Measurements from ENCODE around the gene TCF20. TPM values are rescaled to one million over a fixed set of nuclear protein-coding genes. Genes with fewer than 3 reads are reported as not detected.

TCF20 gene
- total RNA-seq, 1 donor from 2014 or later = 53.7 TPM

DNA sequence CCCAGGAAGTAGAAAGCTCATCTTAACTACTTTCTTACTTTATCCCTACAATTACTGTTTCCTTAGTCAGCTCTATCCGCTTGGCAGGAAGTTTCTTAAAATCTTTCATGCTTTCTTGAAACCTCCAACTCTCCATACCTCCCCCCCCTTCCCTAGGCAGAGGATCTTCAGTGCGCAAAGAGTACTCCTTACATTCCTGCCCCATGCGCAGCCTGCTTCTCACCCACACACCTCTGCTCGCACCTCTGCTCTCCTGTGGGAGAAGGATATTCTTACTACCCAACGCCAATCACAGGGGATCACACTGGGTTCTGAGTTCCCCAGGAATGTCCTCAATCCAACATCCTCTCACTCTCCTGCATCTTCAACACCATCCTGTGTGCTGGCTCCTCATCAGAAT lies 12.3 kb downstream of the TCF20 start:
- peaks cover 100% of the 10 kb centered on the region for H3K79me2 ChIP-seq (ENCODE audit: low read depth)
- H3F3A ChIP-seq (ENCODE audit: low read depth) = peaks cover 7% of the 10 kb centered on the region
- peaks cover 97% of the 10 kb centered on the region for H4K20me1 ChIP-seq (ENCODE audit: low read depth)
- H2AFZ ChIP-seq (replicated peaks) = no peak overlapping the region
- H3K4me2 ChIP-seq = no peak overlapping the region
- H3K36me3 Mint-ChIP-seq = peaks cover 11% of the 10 kb centered on the region
- H3K36me3 ChIP-seq = no peaks in the 10 kb centered on the region
- no peaks in the 10 kb centered on the region for H3K9me3 ChIP-seq (ENCODE audit: low read depth)
- H3K4me3 Mint-ChIP-seq = no peak overlapping the region
- no peak overlapping the region for H3K27ac ChIP-seq
- peaks cover 4% of the 10 kb centered on the region for H3K27me3 Mint-ChIP-seq (ENCODE audit: insufficient read depth, low read depth)
- H3K9ac ChIP-seq = no peak overlapping the region
- H3K27me3 ChIP-seq = no peaks in the 10 kb centered on the region
- H3K4me1 ChIP-seq = peaks cover 26% of the 10 kb centered on the region
- H3K4me3 ChIP-seq = no peak overlapping the region
- no peaks in the 10 kb centered on the region for H3K9me3 Mint-ChIP-seq
- peaks cover 19% of the 10 kb centered on the region for H3K4me1 Mint-ChIP-seq
- no peak for DNase-seq (ENCODE audit: low spot score)
- no peak overlapping the region for H3K27ac Mint-ChIP-seq
- TF ChIP-seq EZH2 (IDR thresholded peaks at IDR 0.05) (no peak), EZH2phosphoT487 (IDR thresholded peaks at IDR 0.05) (no peak)
- TF ChIP-seq, protein P1, sequence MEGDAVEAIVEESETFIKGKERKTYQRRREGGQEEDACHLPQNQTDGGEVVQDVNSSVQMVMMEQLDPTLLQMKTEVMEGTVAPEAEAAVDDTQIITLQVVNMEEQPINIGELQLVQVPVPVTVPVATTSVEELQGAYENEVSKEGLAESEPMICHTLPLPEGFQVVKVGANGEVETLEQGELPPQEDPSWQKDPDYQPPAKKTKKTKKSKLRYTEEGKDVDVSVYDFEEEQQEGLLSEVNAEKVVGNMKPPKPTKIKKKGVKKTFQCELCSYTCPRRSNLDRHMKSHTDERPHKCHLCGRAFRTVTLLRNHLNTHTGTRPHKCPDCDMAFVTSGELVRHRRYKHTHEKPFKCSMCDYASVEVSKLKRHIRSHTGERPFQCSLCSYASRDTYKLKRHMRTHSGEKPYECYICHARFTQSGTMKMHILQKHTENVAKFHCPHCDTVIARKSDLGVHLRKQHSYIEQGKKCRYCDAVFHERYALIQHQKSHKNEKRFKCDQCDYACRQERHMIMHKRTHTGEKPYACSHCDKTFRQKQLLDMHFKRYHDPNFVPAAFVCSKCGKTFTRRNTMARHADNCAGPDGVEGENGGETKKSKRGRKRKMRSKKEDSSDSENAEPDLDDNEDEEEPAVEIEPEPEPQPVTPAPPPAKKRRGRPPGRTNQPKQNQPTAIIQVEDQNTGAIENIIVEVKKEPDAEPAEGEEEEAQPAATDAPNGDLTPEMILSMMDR (IDR thresholded peaks at IDR 0.05) = no peak

DNA sequence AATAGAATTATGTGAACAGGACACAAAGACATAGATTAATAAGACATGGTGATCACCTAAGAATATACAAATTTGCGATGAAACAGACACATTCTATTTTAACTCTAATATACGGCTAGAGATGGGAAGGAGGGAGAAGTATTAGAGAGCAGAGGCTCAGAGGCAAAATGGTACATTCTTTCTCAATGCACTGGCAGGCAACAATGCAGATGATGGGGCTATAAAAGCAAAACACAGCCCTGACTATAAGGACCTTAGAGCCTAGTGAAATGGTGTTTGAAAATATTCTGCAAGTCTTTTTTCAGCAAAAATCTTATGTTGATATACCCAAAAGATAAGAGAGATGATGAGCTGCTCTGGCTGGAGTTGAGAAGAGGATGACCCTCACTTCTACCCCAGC lies 13.1 kb downstream of the TCF20 start:
- Mint-ChIP-seq H3K36me3 (peaks cover 11% of the 10 kb centered on the region), H3K4me3 (no peak overlapping the region), H3K9me3 (no peaks in the 10 kb centered on the region), H3K4me1 (peaks cover 18% of the 10 kb centered on the region), H3K27ac (no peak overlapping the region), H3K27me3 (ENCODE audit: insufficient read depth, low read depth) (peaks cover 2% of the 10 kb centered on the region)
- Histone ChIP-seq H3K36me3 (no peaks in the 10 kb centered on the region), H3K4me3 (no peak overlapping the region), H3F3A (ENCODE audit: low read depth) (peaks cover 7% of the 10 kb centered on the region), H3K27me3 (no peaks in the 10 kb centered on the region), H3K27ac (no peak overlapping the region), H3K4me2 (no peak overlapping the region), H3K9ac (no peak overlapping the region), H2AFZ (replicated peaks) (no peak overlapping the region), H3K4me1 (peaks cover 26% of the 10 kb centered on the region), H4K20me1 (ENCODE audit: low read depth) (peaks cover 97% of the 10 kb centered on the region), H3K79me2 (ENCODE audit: low read depth) (peaks cover 100% of the 10 kb centered on the region), H3K9me3 (ENCODE audit: low read depth) (no peaks in the 10 kb centered on the region)
- no peak for DNase-seq (ENCODE audit: low spot score)
- TF ChIP-seq, protein P1 (IDR thresholded peaks at IDR 0.05) = no peak
- TF ChIP-seq EZH2phosphoT487 (IDR thresholded peaks at IDR 0.05) (no peak), EZH2 (IDR thresholded peaks at IDR 0.05) (no peak)

DNA sequence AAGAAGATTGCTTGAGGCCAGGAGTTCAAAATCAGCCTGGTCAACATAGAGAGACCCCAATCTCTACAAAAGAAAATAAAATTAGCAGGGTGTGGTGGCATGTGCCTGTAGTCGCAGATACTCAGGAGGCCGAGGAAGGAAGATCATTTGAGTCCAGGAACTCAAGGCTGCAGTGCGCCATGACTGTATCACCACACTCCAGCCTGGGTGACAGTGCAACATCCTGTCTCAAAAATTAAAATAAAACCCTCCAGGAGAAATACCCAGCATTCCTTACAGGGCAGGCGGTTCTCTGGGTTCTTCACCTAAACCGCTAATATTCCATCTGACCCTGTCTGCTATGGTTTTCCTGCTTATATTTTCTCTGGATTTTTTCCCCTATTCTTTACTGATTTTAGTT lies 13.5 kb downstream of the TCF20 start:
- Histone ChIP-seq H3K4me1 (peaks cover 26% of the 10 kb centered on the region), H3K27me3 (no peaks in the 10 kb centered on the region), H4K20me1 (ENCODE audit: low read depth) (peaks cover 95% of the 10 kb centered on the region), H2AFZ (replicated peaks) (no peak overlapping the region), H3K9ac (no peak overlapping the region), H3K36me3 (no peaks in the 10 kb centered on the region), H3F3A (ENCODE audit: low read depth) (peaks cover 7% of the 10 kb centered on the region), H3K9me3 (ENCODE audit: low read depth) (no peaks in the 10 kb centered on the region), H3K79me2 (ENCODE audit: low read depth) (peaks cover 100% of the 10 kb centered on the region), H3K4me2 (no peak overlapping the region), H3K4me3 (no peak overlapping the region), H3K27ac (no peak overlapping the region)
- H3K4me3 Mint-ChIP-seq = no peak overlapping the region
- no peak overlapping the region for H3K27ac Mint-ChIP-seq
- TF ChIP-seq, protein P1 (IDR thresholded peaks at IDR 0.05) = no peak
- TF ChIP-seq EZH2phosphoT487 (IDR thresholded peaks at IDR 0.05) (no peak), EZH2 (IDR thresholded peaks at IDR 0.05) (no peak)
- no peak for DNase-seq (ENCODE audit: low spot score)
- peaks cover 13% of the 10 kb centered on the region for H3K4me1 Mint-ChIP-seq
- no peaks in the 10 kb centered on the region for H3K9me3 Mint-ChIP-seq
- peaks cover 8% of the 10 kb centered on the region for H3K36me3 Mint-ChIP-seq
- peaks cover 2% of the 10 kb centered on the region for H3K27me3 Mint-ChIP-seq (ENCODE audit: insufficient read depth, low read depth)

All from neural progenitor cell (in vitro differentiated cells).